GM12872 (cell line): ENCODE measurements around the gene RRP7A.

Experiments used
- TF ChIP-seq, protein P1 (sequence below): IDR thresholded peaks from 3 replicates; pipeline ENCODE4 v1.5.1; 2011; ENCODE audit warnings: low read depth, mild to moderate bottlenecking, low read length, moderate library complexity; ENCODE audit not compliant: insufficient read depth

RRP7A gene

DNA sequence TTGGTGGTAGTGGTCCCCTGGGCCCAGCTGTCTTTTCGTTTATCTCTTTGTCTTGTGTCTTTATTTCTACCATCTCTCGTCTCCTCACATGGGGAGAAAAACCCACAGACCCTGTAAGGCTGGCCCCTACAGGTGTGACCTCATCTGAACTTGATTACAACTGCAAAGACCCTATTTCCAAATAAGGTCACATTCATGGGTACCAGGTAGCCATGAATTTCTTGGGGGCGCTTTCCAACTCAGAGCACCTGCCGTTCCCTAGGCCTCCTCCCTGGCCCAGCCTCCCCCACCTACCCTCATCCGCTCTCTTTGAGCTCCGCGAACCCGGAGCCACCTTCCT, 14.0 kb upstream of the RRP7A start:
- TF ChIP-seq, protein P1, sequence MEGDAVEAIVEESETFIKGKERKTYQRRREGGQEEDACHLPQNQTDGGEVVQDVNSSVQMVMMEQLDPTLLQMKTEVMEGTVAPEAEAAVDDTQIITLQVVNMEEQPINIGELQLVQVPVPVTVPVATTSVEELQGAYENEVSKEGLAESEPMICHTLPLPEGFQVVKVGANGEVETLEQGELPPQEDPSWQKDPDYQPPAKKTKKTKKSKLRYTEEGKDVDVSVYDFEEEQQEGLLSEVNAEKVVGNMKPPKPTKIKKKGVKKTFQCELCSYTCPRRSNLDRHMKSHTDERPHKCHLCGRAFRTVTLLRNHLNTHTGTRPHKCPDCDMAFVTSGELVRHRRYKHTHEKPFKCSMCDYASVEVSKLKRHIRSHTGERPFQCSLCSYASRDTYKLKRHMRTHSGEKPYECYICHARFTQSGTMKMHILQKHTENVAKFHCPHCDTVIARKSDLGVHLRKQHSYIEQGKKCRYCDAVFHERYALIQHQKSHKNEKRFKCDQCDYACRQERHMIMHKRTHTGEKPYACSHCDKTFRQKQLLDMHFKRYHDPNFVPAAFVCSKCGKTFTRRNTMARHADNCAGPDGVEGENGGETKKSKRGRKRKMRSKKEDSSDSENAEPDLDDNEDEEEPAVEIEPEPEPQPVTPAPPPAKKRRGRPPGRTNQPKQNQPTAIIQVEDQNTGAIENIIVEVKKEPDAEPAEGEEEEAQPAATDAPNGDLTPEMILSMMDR = no peak

DNA sequence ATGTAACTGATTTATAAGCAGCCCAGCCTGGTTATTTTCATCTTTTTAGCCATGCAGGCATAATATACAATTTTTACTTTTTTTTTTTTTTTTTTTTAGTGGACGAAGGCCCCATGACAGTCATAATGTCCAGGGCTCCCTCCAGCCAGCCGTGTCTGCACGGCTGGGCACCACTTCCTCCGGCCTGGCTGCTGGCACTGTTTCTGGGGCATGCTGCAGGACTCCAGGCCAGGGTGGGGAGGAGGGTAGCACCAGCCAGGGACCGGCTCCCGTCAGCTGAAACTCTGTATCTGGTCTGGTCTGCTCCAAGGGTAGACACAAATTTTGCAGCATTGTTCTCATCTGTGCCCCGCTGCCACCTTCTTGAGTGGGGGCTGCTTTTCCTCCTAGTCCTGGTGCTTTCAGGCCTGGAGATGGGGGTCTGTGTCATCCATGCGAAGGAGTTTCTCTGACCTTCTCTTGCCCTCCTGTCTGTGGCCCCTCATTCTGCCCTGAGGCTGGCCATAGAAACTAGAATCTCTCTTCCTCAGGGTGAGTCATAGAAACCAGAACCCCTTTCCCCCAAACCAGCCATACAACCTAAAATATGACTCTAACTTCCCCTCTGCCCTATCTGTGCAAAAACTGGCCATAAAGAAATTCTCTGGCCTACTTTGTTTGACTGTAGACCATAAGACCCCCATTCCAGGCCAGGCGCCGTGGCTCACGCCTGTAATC, 9.2 kb upstream of the RRP7A start:
- TF ChIP-seq, protein P1 = no peak

DNA sequence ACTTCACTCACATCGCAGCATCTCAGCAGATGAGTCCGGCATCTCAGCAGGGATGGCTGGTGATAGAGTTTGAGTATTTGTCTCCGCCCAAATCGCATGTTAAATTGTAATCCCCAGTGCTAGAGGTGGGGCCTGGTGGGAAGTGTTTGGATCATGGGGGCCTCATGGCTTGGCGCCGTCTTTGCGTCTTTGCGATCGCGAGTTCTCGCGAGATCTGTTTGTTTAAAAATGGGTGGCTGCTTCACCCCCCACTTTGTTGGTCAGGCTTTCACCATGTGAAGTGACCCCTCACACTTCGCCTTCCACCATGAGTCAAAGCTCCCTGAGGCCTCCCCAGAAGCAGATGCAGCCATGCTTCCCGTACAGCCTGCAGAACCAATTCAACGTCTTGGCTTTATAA, 3.0 kb upstream of the RRP7A start:
- TF ChIP-seq, protein P1 = no peak

DNA sequence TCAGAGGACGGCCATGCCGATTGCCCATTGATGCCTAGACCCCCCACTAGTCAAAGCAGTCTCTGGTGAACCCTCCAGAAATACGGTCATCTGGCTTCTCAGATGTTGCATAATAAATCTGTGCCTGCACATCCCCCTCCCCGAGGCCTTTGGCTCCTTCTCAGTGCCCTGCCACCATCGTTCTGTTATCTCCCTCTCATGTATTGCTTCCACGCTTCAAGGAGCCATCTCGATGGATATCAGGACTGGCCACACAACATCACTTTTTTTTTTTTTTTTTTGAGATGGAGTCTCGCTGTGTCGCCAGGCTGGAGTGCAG, 1.6 kb upstream of the RRP7A start:
- TF ChIP-seq, protein P1 = no peak

DNA sequence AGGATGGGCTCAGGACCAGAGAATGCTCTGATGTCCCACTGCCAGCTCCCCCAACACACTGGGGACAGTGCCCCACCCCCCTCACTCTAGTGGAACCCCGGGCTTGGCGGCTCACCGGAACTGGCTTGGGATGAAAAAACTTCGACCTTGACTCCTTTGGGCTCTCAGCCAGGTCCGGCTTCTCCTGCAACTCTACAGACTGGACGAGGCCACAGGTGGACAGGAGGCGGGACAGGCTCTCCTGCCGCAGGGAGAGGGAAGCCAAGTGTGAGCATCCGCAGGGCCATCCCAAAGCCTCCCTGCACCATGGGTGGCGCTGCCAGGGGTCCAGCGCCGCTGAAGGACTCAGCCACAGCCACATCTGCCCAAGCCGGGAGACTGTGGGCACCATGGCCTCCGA, 3.7 kb downstream of the RRP7A start:
- TF ChIP-seq, protein P1 = no peak

DNA sequence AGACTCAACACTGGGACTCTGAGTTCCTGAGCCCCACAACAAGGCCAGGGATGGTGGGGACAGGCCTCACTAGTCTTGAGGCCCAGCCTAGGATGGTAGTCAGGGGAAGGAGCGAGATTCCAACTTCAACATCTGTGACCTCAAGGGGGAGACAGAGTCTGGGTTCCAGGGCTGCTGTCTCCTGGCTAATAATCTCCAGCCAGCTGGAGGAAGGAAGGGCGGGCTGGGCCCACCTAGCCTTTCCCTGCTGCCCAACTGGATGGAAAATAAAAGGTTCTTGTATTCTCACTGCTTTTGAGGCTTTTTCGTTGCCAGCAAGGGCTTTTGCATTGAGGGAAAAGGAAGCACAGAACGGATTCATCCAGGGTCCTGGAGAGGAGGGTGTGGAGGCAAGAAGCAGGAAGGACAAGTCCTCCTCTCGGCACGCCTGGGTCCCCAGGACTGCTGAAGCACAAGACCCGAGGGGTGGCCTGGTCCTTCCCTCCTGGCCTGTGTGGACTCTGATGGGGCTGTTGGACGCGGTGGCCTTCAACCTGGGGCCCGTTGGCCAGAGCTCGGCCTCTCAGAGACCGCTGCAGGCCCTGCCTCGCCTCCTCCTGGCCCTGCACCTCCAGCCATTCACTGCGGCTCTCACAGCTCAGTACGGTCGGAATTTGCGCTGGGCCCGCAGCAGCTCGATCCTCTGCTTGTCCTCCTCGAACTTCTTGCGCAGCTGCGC, 7.2 kb downstream of the RRP7A start:
- TF ChIP-seq, protein P1 = 0 out of 3 replicates have a peak, but pooled peaks have one; percentile 25

DNA sequence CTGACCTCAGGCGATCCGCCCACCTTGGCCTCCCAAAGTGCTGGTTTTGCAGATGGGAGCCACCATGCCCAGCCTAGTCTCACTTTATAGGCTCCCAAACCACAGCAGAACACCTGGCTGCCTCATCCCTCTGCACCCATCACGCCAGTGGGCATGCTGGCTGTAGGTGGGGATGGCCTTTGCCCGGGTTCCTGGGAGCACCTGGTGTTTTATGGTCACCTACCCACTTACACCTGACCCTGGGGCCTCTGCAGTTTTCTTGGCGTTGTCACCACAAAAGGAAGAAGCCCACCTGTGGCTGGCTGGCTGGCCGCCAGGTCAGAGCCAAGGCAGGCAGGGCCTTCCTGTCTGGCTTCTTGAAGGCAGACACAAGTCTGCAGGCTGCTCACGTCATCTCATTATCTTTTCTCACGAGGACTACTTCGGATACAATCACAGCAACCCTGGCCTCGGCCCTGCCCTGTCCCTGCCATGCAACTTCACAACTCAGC, 8.2 kb downstream of the RRP7A start:
- TF ChIP-seq, protein P1 = no peak
